ENCODE measurements around the gene GNAI3. TPM values are rescaled to one million over a fixed set of nuclear protein-coding genes. Genes with fewer than 3 reads are reported as not detected.

GNAI3 gene
- total RNA-seq, 1 experiment from 2014 or later, result 9.9 TPM

DNA sequence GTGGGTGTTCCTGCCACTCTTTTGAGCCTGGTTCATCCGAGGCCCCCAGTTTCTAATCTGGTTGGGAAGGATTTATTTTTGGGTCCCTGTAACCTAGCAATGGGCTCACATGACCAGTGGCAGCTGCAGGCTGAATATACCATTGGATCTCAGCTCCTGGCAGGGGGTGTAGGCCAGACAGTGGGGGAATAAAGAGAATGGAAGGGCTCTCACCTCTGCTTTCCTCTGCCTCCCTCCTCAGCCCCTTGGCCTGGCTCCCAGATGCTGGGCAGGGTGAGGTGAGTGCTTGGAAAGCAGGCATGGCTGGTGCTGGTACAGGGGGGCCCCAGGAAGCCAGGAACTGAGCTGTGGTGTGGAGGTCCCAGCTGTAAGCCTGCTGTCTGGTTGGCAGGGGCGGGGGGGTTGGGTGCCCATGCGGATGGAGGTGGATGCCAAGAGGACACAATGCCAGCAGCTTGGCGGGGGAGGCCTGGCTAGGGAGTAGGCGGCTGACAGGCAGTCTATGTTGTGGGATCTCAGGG lies 12.4 kb upstream of the GNAI3 start:
- H3K14ac ChIP-seq (ENCODE audit: insufficient read depth, low read length), result no peak overlapping the region
- H3K27me3 ChIP-seq (ENCODE audit: insufficient read depth, low read length), result no peaks in the 10 kb centered on the region
- H3T11ph ChIP-seq (ENCODE audit: low read length), result no peak overlapping the region
- no peak overlapping the region for H2AFZ ChIP-seq (ENCODE audit: low read length)
- no peak for TF ChIP-seq CTCF (conservative IDR thresholded peaks at IDR 0.05)
- H2BK15ac ChIP-seq (ENCODE audit: low read depth, low read length), result no peak overlapping the region
- DNase-seq, result no peak
- no peaks in the 10 kb centered on the region for H3K9me3 ChIP-seq (ENCODE audit: control insufficient read depth, low read depth, low read length)
- peaks cover 4% of the 10 kb centered on the region for H3K23me2 ChIP-seq (ENCODE audit: insufficient read length, low read depth, low read length, poor library complexity, severe bottlenecking)
- no peak overlapping the region for H3K27ac ChIP-seq (ENCODE audit: insufficient read length, low read depth, low read length)
- H3K4ac ChIP-seq (ENCODE audit: low read depth, low read length), result no peak overlapping the region
- no peak overlapping the region for H4K91ac ChIP-seq (ENCODE audit: insufficient read length, low read depth, low read length)
- no peak overlapping the region for H3K27ac Mint-ChIP-seq
- no peak overlapping the region for H2BK12ac ChIP-seq (ENCODE audit: insufficient read length, low read depth, low read length)
- no peak overlapping the region for H4K8ac ChIP-seq (replicated peaks; ENCODE audit: insufficient read length, low read depth, low read length)
- H3K79me1 ChIP-seq (ENCODE audit: insufficient read depth, low read depth, low read length, poor library complexity, severe bottlenecking), result no peaks in the 10 kb centered on the region
- H2BK5ac ChIP-seq (ENCODE audit: insufficient read length, low read length), result no peak overlapping the region
- H3K4me1 Mint-ChIP-seq, result peaks cover 4 to 20% of the 10 kb centered on the region in 2 experiments
- H3K9me3 Mint-ChIP-seq, result no peaks in the 10 kb centered on the region; a peak in 1 of 5 replicates
- H3K18ac ChIP-seq (ENCODE audit: insufficient read length, low read depth, low read length), result no peak overlapping the region
- no peak overlapping the region for H3K9ac ChIP-seq (ENCODE audit: extremely low read depth, insufficient read length, low read length)
- peaks cover 5% of the 10 kb centered on the region for H3K27me3 Mint-ChIP-seq (ENCODE audit: low read depth)
- no peak overlapping the region for H3K56ac ChIP-seq (ENCODE audit: insufficient read length, low read depth, low read length)
- no CpG with 5 or more reads among the region's 5 CpGs for WGBS (ENCODE audit: extremely low coverage, insufficient read length, low lambda C conversion rate)
- no peak overlapping the region for H4K5ac ChIP-seq (ENCODE audit: insufficient read length, low read depth, low read length)
- H3K4me2 ChIP-seq (ENCODE audit: insufficient read depth, insufficient read length, low read length), result no peak overlapping the region
- H3K79me2 ChIP-seq (ENCODE audit: insufficient read depth, low read length), result no peaks in the 10 kb centered on the region
- H3K36me3 Mint-ChIP-seq (ENCODE audit: insufficient read depth in 1 of 3, low read depth in 3 of 3), result no peaks in the 10 kb centered on the region
- no peak overlapping the region for H3K23ac ChIP-seq (ENCODE audit: insufficient read length, low read depth, low read length)
- no peaks in the 10 kb centered on the region; the same call in 1 of the 2 replicates for H3K4me1 ChIP-seq (ENCODE audit: insufficient read depth, low read length)
- no peak overlapping the region for H3K4me3 Mint-ChIP-seq
- H2BK20ac ChIP-seq (ENCODE audit: low read depth, low read length, poor library complexity, severe bottlenecking), result no peak overlapping the region
- no peak overlapping the region for H2AK5ac ChIP-seq (ENCODE audit: insufficient read length, low read length)
- H2BK120ac ChIP-seq (ENCODE audit: low read depth, low read length, poor library complexity, severe bottlenecking), result no peak overlapping the region
- no peaks in the 10 kb centered on the region for H4K20me1 ChIP-seq (ENCODE audit: control insufficient read depth, insufficient read depth, insufficient read length)

Measured in H9 (cell line).